SK-N-SH (cell line): Measurements from ENCODE around the gene MCC. TPM values are rescaled to one million over a fixed set of nuclear protein-coding genes. Genes with fewer than 3 reads are reported as not detected.

ENCODE experiments used
- CTCF ChIA-PET: fragments of 300-600, 350-600 bp; formaldehyde crosslinking; extraction: SDS; loops from one replicate; lab custom pipeline; 2021; lab: Yijun Ruan, JAX
- POLR2A ChIA-PET: fragments of 350-600 bp; sonication (Branson Sonifier 250); formaldehyde crosslinking; extraction: SDS; loops from one replicate; lab custom pipeline; 2020; ENCODE audit warnings: antibody characterized with exemption, inconsistent platforms; lab: Yijun Ruan, JAX
- DNase-seq: peaks from one replicate; pipeline ENCODE4 v3.0.0; 2012
- H2AFZ ChIP-seq: fragments of 200-600 bp; sonication (generic); 2 replicates; pipeline ENCODE4 v1.8.1; 2016; ENCODE audit warnings: antibody characterized with exemption, mild to moderate bottlenecking, low read depth
- H3F3A ChIP-seq: fragments of 200-600 bp; sonication (generic); replicated peaks from 2 replicates; pipeline ENCODE3; 2016; ENCODE audit warnings: antibody characterized with exemption, mild to moderate bottlenecking; ENCODE audit not compliant: insufficient read depth
- H3K27ac ChIP-seq, 2 experiments: fragments of 200-500 bp in 1 of 2; fragments of 200-600 bp in 1 of 2; sonication (Bioruptor generic) in 1 of 2; sonication (generic), shearing (Covaris generic) in 1 of 2; 2 replicates each; pipeline versions ENCODE4 v1.5.1 to v1.6.1; 2014 to 2016; ENCODE audit warnings: low read depth in 2 of 2, inconsistent platforms in 1 of 2, low read length in 1 of 2, mild to moderate bottlenecking in 1 of 2, mixed read lengths in 1 of 2
- H3K27me3 ChIP-seq: fragments of 200-600 bp; sonication (generic), shearing (Covaris generic); 2 replicates; pipeline ENCODE4 v1.6.1; 2016; ENCODE audit warnings: mixed run types; ENCODE audit not compliant: insufficient read depth
- H3K36me3 ChIP-seq, 2 experiments: fragments of 200-500 bp in 1 of 2; fragments of 200-600 bp in 1 of 2; sonication (Bioruptor generic) in 1 of 2; sonication (generic) in 1 of 2; replicated peaks in 1 of 2; 2 replicates each; pipeline versions ENCODE3 to v1.5.1; 2014 to 2016; ENCODE audit warnings: low read length in 1 of 2, mild to moderate bottlenecking in 1 of 2; ENCODE audit not compliant: insufficient read depth in 2 of 2, control insufficient read depth in 1 of 2
- H3K4me1 ChIP-seq, 2 experiments: fragments of 200-500 bp in 1 of 2; fragments of 200-600 bp in 1 of 2; sonication (Bioruptor generic) in 1 of 2; sonication (generic), shearing (Covaris generic) in 1 of 2; 2 replicates each; pipeline versions ENCODE4 v1.5.1 to v1.6.1; 2014 to 2016; ENCODE audit warnings: low read depth in 1 of 2, low read length in 1 of 2, mixed run types in 1 of 2; ENCODE audit not compliant: insufficient read depth in 2 of 2, control insufficient read depth in 1 of 2
- H3K4me2 ChIP-seq: fragments of 200-600 bp; sonication (generic), shearing (Covaris generic); 2 replicates; pipeline ENCODE4 v1.6.1; 2017; ENCODE audit warnings: mixed run types
- H3K4me3 ChIP-seq, 2 experiments: fragments of 200-500 bp in 1 of 2; fragments of 200-600 bp in 1 of 2; sonication (Bioruptor generic) in 1 of 2; sonication (generic), shearing (Covaris generic) in 1 of 2; 2 replicates each; pipeline versions ENCODE4 v1.5.1 to v1.8.1; 2014 to 2016; ENCODE audit warnings: low read depth in 2 of 2, inconsistent platforms in 1 of 2, low read length in 1 of 2, mild to moderate bottlenecking in 1 of 2, mixed read lengths in 1 of 2, moderate library complexity in 1 of 2
- H3K79me2 ChIP-seq: fragments of 200-600 bp; sonication (generic); 2 replicates; pipeline ENCODE4 v1.8.1; 2017; ENCODE audit warnings: mild to moderate bottlenecking; ENCODE audit not compliant: insufficient read depth
- H3K9ac ChIP-seq: fragments of 200-600 bp; sonication (generic); 2 replicates; pipeline ENCODE4 v1.6.1; 2017; ENCODE audit warnings: mixed run types
- H3K9me2 ChIP-seq: fragments of 200-600 bp; sonication (generic); 2 replicates; pipeline ENCODE4 v1.6.1; 2017; ENCODE audit warnings: mixed run types
- H3K9me3 ChIP-seq: fragments of 200-600 bp; sonication (generic); 2 replicates; pipeline ENCODE4 v1.6.1; 2017; ENCODE audit warnings: mixed run types, mild to moderate bottlenecking, moderate library complexity
- H4K20me1 ChIP-seq: fragments of 200-600 bp; sonication (generic); 2 replicates; pipeline ENCODE4 v1.6.1; 2017; ENCODE audit warnings: mild to moderate bottlenecking, mixed run types; ENCODE audit not compliant: insufficient read depth
- CTCF ChIP-seq: fragments of 200-600 bp; sonication (generic); IDR thresholded peaks from 2 replicates; pipeline ENCODE4 v1.6.1; 2017; ENCODE audit warnings: antibody characterized with exemption, mild to moderate bottlenecking, moderate library complexity
- EP300 ChIP-seq, 2 experiments: IDR thresholded peaks; 2 replicates each; pipeline versions ENCODE4 v1.4.0 to v1.6.1; 2012; ENCODE audit warnings: borderline replicate concordance in 1 of 2, low read depth in 1 of 2, low read length in 1 of 2
- FOSL2 ChIP-seq: IDR thresholded peaks from 2 replicates; pipeline ENCODE4 v1.4.0; 2012; ENCODE audit warnings: low read depth, mild to moderate bottlenecking, moderate library complexity, borderline replicate concordance
- FOXM1 ChIP-seq: IDR thresholded peaks from 2 replicates; pipeline ENCODE4 v1.4.0; 2012; ENCODE audit warnings: low read depth, mild to moderate bottlenecking
- GABPA ChIP-seq: IDR thresholded peaks from 2 replicates; pipeline ENCODE4 v1.4.0; 2012; ENCODE audit warnings: low read depth, mild to moderate bottlenecking
- NRF1 ChIP-seq: IDR thresholded peaks from 2 replicates; pipeline ENCODE4 v1.6.1; 2012; ENCODE audit warnings: low read depth, mild to moderate bottlenecking, low read length
- TCF12 ChIP-seq: IDR thresholded peaks from 2 replicates; pipeline ENCODE4 v1.4.0; 2012
- WGBS: methylation state at CpG from one replicate; pipeline ENCODE4 v1.1.6; 2017; ENCODE audit warnings: low lambda C conversion rate; 5-methylcytosine and 5-hydroxymethylcytosine counted together
- polyA plus RNA-seq, 3 experiments: library from polyadenylated mRNA; depleted of rRNA; stranded (reverse); fragments of >200 nt; gene quantifications; 2 replicates each; pipeline ENCODE4 v1.2.3, GENCODE V29; 2012
- TF ChIP-seq, protein P1 (sequence below): IDR thresholded peaks from 2 replicates; pipeline ENCODE4 v1.4.0; 2012; ENCODE audit warnings: low read depth
- TF ChIP-seq, protein P2 (sequence below): IDR thresholded peaks from 2 replicates; pipeline ENCODE4 v1.6.1; 2012; ENCODE audit warnings: mild to moderate bottlenecking, low read depth, low read length, moderate library complexity

Gene MCC
- polyA plus RNA-seq, 1 of the 3 experiments (the other 2 are of a cell fraction) = 3.6 TPM

DNA sequence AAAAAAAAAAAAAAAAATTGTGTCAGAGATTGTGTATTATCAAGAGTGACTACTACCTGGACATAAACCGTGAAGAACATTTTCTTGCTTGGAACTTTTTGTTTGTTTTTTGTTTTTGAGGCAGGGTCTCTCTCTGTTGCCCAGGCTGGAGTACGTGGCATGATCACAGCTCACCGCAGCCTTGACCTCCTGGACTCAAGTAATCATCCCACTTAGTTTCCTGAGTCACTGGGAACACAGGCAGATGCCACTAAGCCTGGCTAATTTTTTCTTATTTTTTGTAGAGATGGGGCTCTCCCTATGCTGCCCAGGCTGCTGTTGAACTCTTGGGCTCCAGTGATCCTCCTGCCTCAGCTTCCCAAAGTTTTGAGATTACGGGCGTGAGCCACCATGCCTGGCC, 485.8 kb downstream of the MCC start:
- no peak overlapping the region for H3K4me3 ChIP-seq
- DNase-seq = no peak
- H2AFZ ChIP-seq = no peak overlapping the region
- peaks cover 6% of the 10 kb centered on the region for H3F3A ChIP-seq
- H3K27me3 ChIP-seq = no peaks in the 10 kb centered on the region
- H3K79me2 ChIP-seq = peaks cover 44% of the 10 kb centered on the region
- TF ChIP-seq GABPA (no peak), FOXM1 (no peak), NRF1 (no peak), CTCF (no peak)
- TF ChIP-seq, protein P1, sequence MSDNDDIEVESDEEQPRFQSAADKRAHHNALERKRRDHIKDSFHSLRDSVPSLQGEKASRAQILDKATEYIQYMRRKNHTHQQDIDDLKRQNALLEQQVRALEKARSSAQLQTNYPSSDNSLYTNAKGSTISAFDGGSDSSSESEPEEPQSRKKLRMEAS = no peak
- TF ChIP-seq, protein P2, sequence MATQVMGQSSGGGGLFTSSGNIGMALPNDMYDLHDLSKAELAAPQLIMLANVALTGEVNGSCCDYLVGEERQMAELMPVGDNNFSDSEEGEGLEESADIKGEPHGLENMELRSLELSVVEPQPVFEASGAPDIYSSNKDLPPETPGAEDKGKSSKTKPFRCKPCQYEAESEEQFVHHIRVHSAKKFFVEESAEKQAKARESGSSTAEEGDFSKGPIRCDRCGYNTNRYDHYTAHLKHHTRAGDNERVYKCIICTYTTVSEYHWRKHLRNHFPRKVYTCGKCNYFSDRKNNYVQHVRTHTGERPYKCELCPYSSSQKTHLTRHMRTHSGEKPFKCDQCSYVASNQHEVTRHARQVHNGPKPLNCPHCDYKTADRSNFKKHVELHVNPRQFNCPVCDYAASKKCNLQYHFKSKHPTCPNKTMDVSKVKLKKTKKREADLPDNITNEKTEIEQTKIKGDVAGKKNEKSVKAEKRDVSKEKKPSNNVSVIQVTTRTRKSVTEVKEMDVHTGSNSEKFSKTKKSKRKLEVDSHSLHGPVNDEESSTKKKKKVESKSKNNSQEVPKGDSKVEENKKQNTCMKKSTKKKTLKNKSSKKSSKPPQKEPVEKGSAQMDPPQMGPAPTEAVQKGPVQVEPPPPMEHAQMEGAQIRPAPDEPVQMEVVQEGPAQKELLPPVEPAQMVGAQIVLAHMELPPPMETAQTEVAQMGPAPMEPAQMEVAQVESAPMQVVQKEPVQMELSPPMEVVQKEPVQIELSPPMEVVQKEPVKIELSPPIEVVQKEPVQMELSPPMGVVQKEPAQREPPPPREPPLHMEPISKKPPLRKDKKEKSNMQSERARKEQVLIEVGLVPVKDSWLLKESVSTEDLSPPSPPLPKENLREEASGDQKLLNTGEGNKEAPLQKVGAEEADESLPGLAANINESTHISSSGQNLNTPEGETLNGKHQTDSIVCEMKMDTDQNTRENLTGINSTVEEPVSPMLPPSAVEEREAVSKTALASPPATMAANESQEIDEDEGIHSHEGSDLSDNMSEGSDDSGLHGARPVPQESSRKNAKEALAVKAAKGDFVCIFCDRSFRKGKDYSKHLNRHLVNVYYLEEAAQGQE = no peak
- TF ChIP-seq, all 33 proteins: peak for 0
- H3K4me2 ChIP-seq = no peak overlapping the region
- no peaks in the 10 kb centered on the region for H3K9me3 ChIP-seq
- H3K36me3 ChIP-seq = peaks cover 37 to 62% of the 10 kb centered on the region in 2 experiments
- peaks cover 5% of the 10 kb centered on the region; the same call in 1 of the 2 replicates for H4K20me1 ChIP-seq
- H3K9me2 ChIP-seq = no peaks in the 10 kb centered on the region
- H3K9ac ChIP-seq = no peak overlapping the region
- no peak overlapping the region for H3K27ac ChIP-seq
- WGBS = 91% methylated on average over 5 of the region's 5 CpGs
- H3K4me1 ChIP-seq = peaks cover 0 to 15% of the 10 kb centered on the region in 2 experiments; a peak in 1 of 4 replicates
- ChIA-PET POLR2A (no interaction called here), CTCF (interaction anchor here (1.0 to 1.6 kb wide), 4 partner anchors 16 to 509 kb away, joined by 3 to 5 read pairs (median 4); no protein-coding TSS in a partner anchor)

DNA sequence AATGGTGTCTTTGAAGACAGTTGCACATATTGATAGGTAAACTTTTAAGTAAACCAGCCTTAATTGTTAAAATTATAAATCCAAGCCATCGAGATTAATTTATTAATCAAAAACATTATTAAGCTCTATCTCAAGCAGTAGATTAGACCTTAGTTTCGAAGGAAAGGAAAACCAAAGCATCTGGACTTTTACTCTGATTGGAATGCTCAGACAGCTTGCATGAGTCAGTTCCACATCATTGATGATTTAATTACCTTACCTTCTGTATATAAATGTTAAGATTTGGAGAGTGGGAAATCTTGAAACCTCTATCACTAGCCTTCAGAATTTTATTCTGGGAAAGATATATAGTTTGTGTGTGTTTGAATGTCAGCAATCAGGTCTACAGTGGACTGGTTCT, 487.8 kb downstream of the MCC start:
- TF ChIP-seq FOSL2 (peak; percentile 34; the same call in 1 of the 2 replicates), TCF12 (0 out of 2 replicates have a peak, but pooled peaks have one; percentile 16), EP300 (IDR thresholded peaks at IDR 0.05; ENCODE audit: borderline replicate concordance in 1 of 2, low read depth in 1 of 2, low read length in 1 of 2) (no peak)
- TF ChIP-seq, all 33 proteins: peak for 2
- peaks cover 63% of the 10 kb centered on the region for H3K79me2 ChIP-seq
- H3K9me3 ChIP-seq = no peaks in the 10 kb centered on the region
- POLR2A ChIA-PET = no interaction called here
- no peak for DNase-seq
- H3K9me2 ChIP-seq = no peaks in the 10 kb centered on the region
- no peaks in the 10 kb centered on the region for H3K27me3 ChIP-seq
- no peak overlapping the region for H3K4me2 ChIP-seq
- H2AFZ ChIP-seq = no peak overlapping the region
- H3K4me1 ChIP-seq = peaks cover 0 to 15% of the 10 kb centered on the region in 2 experiments; a peak in 2 of 4 replicates
- H3K27ac ChIP-seq = no peak overlapping the region
- H3K9ac ChIP-seq = no peak overlapping the region
- H3K4me3 ChIP-seq = no peak overlapping the region
- H3K36me3 ChIP-seq = peaks cover 41 to 73% of the 10 kb centered on the region in 2 experiments
- 66% methylated on average over 2 of the region's 2 CpGs for WGBS
- CTCF ChIA-PET = interaction anchor here (0.9 kb wide), 1 partner anchor 201 kb away, joined by 3 read pairs; no protein-coding TSS in a partner anchor
- H3F3A ChIP-seq = peaks cover 10% of the 10 kb centered on the region
- peaks cover 21% of the 10 kb centered on the region for H4K20me1 ChIP-seq
